GM18519 (cell line): ENCODE data around the gene HOMER1.
"Not testable (repeated sequence)": the region's sequence is repeated elsewhere in the genome, so short reads cannot be mapped to it uniquely, and the experiment has no call there.

Source experiments
- ATAC-seq: cut with Tn5 transposase; IDR thresholded peaks from one replicate; pipeline ENCODE4 v1.9.1; 2021; ENCODE audit warnings: mild to moderate bottlenecking, moderate library complexity; ENCODE audit not compliant: unreplicated experiment, low FRiP score

HOMER1 gene

DNA sequence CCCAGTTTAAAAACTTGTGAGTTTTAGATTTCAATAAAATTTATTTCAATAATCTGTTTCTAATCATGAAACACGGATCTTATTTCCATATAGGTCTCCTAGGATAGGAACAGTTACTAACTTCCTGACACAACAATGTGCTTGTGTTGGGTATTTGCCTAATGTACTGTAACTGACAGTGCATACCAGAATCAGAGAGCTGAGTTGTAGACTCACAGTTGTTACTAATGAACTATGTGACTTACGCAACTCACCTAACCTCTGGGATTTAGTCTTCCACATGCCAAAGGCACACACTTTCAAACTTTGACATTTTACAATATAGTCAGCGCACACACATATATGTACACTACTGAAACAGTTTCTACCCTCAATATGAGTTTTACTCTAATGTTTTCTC, 77.7 kb downstream of the HOMER1 start:
- ATAC-seq: no peak

- ATAC-seq: no peak
These were observed 83.7 kb downstream of the HOMER1 start for GRCh38 chr5:79430196-79430595.

- no peak for ATAC-seq
These were observed 90.6 kb downstream of the HOMER1 start for GRCh38 chr5:79423296-79423695.

- ATAC-seq: no peak
These were observed 93.7 kb downstream of the HOMER1 start for GRCh38 chr5:79420248-79420647.

GRCh38 chr5:79418276-79418675, 95.7 kb downstream of the HOMER1 start:
- ATAC-seq: no peak

DNA sequence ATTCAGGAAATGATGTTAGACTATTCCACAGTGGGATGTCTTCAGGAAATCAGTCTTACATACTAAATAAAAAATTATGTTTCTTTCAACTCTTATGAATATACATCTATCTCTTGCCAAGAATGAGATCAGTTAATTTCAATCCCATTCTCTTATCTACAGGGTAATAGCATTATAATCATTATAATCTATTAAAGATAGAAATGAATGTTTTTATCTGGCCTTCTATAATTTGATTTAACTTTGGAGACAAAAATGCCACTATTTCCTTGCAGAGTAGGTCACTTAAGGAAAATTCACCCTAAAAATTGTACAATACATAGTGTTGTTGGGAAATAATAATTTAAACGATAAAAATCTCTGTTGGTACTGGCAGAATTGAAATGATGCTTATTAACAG, 96.4 kb downstream of the HOMER1 start:
- ATAC-seq: no peak

DNA sequence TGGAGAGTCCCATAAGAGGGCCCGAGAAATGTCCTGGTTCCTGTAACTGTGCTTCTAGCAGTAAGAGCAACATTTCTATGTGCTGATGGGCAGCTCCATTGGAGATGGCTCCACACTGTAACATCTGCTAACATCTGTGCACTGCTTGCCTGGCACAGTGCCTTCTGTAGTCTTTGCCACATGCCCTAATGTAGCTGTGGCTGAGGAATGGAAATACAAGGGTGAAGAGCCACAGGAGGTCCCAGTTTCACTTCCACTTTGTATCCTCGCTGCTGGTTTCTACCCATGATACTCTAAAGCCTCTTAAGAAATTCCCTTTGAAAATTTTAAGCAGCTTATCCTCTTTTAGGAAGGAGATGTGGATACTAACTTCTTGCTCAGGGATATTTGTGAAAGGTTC, 97.4 kb downstream of the HOMER1 start:
- peak; percentile 72 for ATAC-seq

- no peak for ATAC-seq
These were observed 100.8 kb downstream of the HOMER1 start for GRCh38 chr5:79413112-79413511.

DNA sequence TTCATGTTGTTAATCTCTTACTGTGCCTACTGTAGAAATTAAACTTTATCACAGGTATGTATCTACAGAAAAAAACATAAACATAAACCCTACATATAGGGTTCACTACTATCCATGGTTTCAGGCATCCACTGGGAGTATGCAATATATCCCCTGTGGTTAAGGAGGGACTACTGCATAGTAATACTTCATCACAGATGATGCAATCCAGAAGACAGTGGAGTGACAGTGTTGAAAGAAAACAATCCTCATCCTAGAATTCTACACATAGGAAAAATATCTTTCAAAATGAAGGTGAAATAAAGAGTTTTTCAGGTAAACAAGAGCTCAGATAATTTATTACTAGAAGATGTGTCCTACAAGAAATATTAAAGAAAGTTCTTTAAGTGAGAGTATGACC, 105.9 kb downstream of the HOMER1 start:
- no peak for ATAC-seq

DNA sequence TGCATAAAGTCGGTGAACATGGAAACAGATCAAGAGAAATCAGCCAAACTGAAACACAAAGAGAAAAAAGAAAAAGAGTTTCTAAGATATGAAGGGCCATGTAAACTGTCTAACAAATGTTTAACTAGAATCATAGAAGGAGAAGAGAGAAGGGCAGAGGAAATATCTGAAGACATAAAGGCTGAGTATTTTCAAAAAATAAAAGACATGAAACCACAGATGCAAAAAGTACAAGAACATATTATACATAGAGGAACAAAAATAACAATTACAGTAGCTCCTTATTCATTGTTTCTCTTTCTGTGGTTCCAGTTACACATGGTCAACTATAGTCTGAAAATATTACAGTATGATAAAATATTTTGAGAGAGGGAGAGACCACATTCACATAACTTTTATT, 106.3 kb downstream of the HOMER1 start:
- ATAC-seq: no peak

GRCh38 chr5:79401216-79401615, 112.7 kb downstream of the HOMER1 start:
- no peak for ATAC-seq

- ATAC-seq: no peak
These were observed 114.9 kb downstream of the HOMER1 start for GRCh38 chr5:79399046-79399445.

DNA sequence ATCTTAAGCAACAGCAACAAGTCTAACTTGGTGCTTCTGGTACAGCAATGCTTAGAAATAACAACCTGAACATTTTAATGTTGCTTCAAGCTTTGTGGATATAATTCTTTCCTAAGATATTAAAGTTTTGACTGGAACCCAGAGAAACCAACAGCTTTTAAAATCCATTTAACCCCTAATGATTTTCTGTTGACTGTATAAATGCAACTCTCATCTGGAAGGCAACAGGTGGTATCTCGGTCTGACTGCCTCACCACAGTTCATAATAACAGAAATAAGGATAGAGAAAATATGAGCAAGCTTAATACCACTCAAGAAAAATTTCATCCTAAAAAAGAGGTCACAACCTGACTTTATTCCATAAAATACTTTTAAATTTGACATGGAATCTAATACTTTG, 116.9 kb downstream of the HOMER1 start:
- no peak for ATAC-seq

DNA sequence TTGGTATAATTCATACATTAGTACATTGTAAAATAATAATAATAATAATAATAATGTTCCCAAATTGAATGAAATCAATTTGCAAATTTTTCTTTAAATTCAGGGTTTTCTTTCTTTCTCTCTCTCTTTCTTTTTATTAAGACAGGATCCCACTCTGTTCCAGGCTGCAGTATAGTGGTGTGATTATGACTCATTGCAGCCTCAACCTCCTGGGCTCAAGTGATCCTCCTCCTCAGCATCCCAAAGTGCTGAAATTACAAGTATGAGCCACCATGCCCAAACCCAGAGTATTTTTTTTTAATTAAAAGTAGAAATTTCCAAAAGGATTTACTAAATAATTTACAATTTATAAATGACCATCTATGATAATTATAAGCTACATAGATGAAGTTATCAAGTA, 117.7 kb downstream of the HOMER1 start:
- no peak for ATAC-seq

DNA sequence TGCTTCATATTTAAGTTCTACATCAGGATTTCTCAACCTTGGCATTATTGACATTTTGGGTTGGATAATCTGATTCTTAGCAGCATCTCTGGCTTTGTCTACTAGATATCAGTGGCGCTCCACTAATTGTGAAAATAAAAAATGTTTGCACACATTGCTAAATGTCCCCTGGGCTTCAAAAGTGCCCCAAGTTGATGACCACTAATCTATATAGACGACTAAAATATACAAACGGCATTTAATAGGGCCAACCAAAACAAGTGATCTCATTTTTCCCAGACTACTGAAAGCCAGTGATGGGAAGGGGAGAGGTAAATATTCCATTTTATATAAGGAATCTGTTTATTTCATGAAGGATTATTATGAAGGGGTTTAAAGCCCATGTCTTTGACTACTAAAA, 118.6 kb downstream of the HOMER1 start:
- ATAC-seq: no peak

DNA sequence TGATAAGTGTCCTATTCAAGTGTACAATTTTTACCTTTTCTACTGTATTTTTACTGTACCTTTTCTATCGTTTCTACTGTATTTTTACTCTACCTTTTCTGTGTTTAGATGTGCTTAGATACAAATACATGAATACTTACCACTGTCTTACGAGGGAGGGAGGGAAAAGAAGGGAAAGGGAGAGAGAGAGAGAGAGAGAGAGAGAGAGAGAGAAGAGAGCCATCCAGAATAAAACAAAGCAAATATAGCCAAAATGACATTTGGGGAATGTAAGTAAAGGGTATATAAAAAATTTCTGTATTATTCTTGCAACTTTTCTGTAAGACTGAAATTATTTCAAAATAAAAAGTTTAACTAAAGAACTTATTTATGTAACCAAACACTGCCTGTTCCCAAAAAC, 121.2 kb downstream of the HOMER1 start:
- ATAC-seq: no peak

GRCh38 chr5:79386679-79387078, 127.3 kb downstream of the HOMER1 start:
- no peak for ATAC-seq

- ATAC-seq: not testable (repeated sequence)
These were observed 128.8 kb downstream of the HOMER1 start for GRCh38 chr5:79385126-79385525.

GRCh38 chr5:79378510-79379186, 135.3 kb downstream of the HOMER1 start:
- no peak for ATAC-seq

DNA sequence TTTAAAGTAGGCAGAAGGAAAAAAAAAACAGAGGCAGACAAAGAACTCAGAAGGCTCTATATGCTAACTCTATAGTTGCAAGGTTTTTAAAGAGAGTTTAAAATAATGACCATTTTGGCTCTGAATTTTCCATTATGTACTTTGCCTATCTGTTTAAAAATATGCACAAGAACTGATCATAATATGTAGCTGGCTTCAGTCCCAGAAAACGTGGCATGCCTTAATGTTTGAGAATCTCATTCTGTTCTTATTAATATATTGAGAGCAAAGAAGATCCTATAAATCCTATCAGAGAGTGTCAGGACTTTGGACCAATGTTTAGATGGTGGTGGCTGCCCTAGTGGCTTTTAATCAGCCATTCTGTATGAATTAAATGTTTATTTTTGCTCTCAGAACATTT, 156.5 kb downstream of the HOMER1 start:
- ATAC-seq: no peak

- no peak for ATAC-seq
These were observed 164.1 kb downstream of the HOMER1 start for GRCh38 chr5:79349881-79350280.

DNA sequence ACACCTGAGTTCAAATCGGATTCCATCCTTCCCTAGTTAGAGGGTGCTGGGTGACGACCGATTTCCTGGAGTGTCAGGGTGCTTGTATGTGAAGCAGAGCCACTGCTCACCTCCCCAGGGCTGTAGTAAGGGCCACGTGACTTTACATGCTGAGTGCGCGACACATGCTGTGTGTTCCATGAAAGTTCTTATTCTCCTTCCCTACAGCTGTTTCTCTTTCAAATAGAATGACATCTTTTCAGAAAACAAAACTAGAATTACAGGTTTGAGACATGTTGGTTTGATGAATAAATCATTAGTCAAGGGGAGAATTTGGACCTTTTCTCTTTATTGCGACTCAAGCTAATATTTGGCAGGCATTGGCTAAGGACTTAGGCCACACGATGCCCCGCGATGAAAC, 164.9 kb downstream of the HOMER1 start:
- ATAC-seq: no peak

GRCh38 chr5:79346420-79346824, 167.5 kb downstream of the HOMER1 start:
- no peak for ATAC-seq
